LNCaP clone FGC (cell line): ENCODE results near the gene CLTC.

Experiments
- DNase-seq: peaks from one replicate; pipeline ENCODE4 v3.0.0-alpha.2; 2011; ENCODE audit warnings: low read depth
- H3K4me3 ChIP-seq: 2 replicates; pipeline ENCODE4 v1.5.1; 2011; ENCODE audit warnings: mild to moderate bottlenecking, low read depth, low read length, control low read depth
- CTCF ChIP-seq: IDR thresholded peaks from 2 replicates; pipeline ENCODE4 v1.5.1; 2012; ENCODE audit warnings: mild to moderate bottlenecking; ENCODE audit not compliant: control insufficient read depth, insufficient read depth; ENCODE audit errors: extremely low read depth

CLTC gene

GRCh38 chr17:59632398-59632797 lies 12.7 kb downstream of the CLTC start:
- no peak for TF ChIP-seq CTCF
- H3K4me3 ChIP-seq: no peak overlapping the region
- DNase-seq: no peak

- DNase-seq: no peak
- H3K4me3 ChIP-seq: no peak overlapping the region
Measured at GRCh38 chr17:59633658-59634359, 14.1 kb downstream of the CLTC start.

GRCh38 chr17:59634632-59635541 lies 15.2 kb downstream of the CLTC start:
- TF ChIP-seq CTCF: no peak
- no peak overlapping the region for H3K4me3 ChIP-seq
- no peak for DNase-seq

More at GRCh38 chr17:59633658-59634359, 14.1 kb downstream of the CLTC start:
- no peak for TF ChIP-seq CTCF

GRCh38 chr17:59637611-59638310 lies 18.1 kb downstream of the CLTC start:
- TF ChIP-seq CTCF: no peak

GRCh38 chr17:59638553-59638952 lies 18.9 kb downstream of the CLTC start:
- H3K4me3 ChIP-seq: no peak overlapping the region
- DNase-seq: no peak
- TF ChIP-seq CTCF: no peak

More at GRCh38 chr17:59637611-59638310, 18.1 kb downstream of the CLTC start:
- DNase-seq: no peak
- H3K4me3 ChIP-seq: no peak overlapping the region

- TF ChIP-seq CTCF: no peak
- peak overlapping the region; percentile 46 for H3K4me3 ChIP-seq
- DNase-seq: no peak
Measured at GRCh38 chr17:59641799-59642484, 22.2 kb downstream of the CLTC start.
